NCI-H1092 (cell line): ENCODE results near the gene RRM2.
"Not testable (repeated sequence)": the region's sequence is repeated elsewhere in the genome, so short reads cannot be mapped to it uniquely, and the experiment has no call there.

Source experiments
- DNase-seq: peaks from one replicate; lab custom pipeline; 2025; lab: John Stamatoyannopoulos, UW

The RRM2 gene

GRCh38 chr2:10132596-10132995 is 10.1 kb downstream of the RRM2 start:
- DNase-seq, result no peak

- no peak for DNase-seq
Observed at GRCh38 chr2:10132996-10133647, 10.6 kb downstream of the RRM2 start.

- DNase-seq, result no peak
Observed at GRCh38 chr2:10135296-10136089, 13.0 kb downstream of the RRM2 start.

- no peak for DNase-seq
Observed at GRCh38 chr2:10136101-10136934, 13.8 kb downstream of the RRM2 start.

- DNase-seq, result no peak
Observed at GRCh38 chr2:10137053-10137843, 14.7 kb downstream of the RRM2 start.

GRCh38 chr2:10139536-10139935 is 17.0 kb downstream of the RRM2 start:
- no peak for DNase-seq

- DNase-seq, result no peak
Observed at GRCh38 chr2:10140841-10141610, 18.5 kb downstream of the RRM2 start.

GRCh38 chr2:10141736-10142639 is 19.4 kb downstream of the RRM2 start:
- no peak for DNase-seq

GRCh38 chr2:10142640-10142965 is 20.1 kb downstream of the RRM2 start:
- DNase-seq, result no peak

- no peak for DNase-seq
Observed at GRCh38 chr2:10144771-10145518, 22.4 kb downstream of the RRM2 start.

GRCh38 chr2:10145519-10146357 is 23.2 kb downstream of the RRM2 start:
- no peak for DNase-seq

GRCh38 chr2:10146366-10147005 is 23.9 kb downstream of the RRM2 start:
- no peak for DNase-seq

GRCh38 chr2:10147050-10147660 is 24.6 kb downstream of the RRM2 start:
- not testable (repeated sequence) for DNase-seq

- DNase-seq, result no peak
Observed at GRCh38 chr2:10148268-10148667, 25.7 kb downstream of the RRM2 start.

GRCh38 chr2:10149635-10150034 is 27.1 kb downstream of the RRM2 start:
- no peak for DNase-seq

- no peak for DNase-seq
Observed at GRCh38 chr2:10150436-10150835, 27.9 kb downstream of the RRM2 start.

- no peak for DNase-seq
Observed at GRCh38 chr2:10151462-10151861, 28.9 kb downstream of the RRM2 start.

- no peak for DNase-seq
Observed at GRCh38 chr2:10157293-10157692, 34.8 kb downstream of the RRM2 start.
